ENCODE results near the gene NTM. TPM values are rescaled to one million over a fixed set of nuclear protein-coding genes. Genes with fewer than 3 reads are reported as not detected.

NTM gene
- total RNA-seq, 1 experiment from 2014 or later, result 8.6 TPM

GRCh38 chr11:131838016-131838415 lies 467.6 kb downstream of the NTM start:
- intact Hi-C loops (cut with micrococcal nuclease; ENCODE audit: unreplicated experiment), result no loop called here
- no peaks in the 10 kb centered on the region for H3K4me1 ChIP-seq (ENCODE audit: insufficient read depth, low read length, poor library complexity, severe bottlenecking)
- no peak overlapping the region for H3K4me3 ChIP-seq (ENCODE audit: low read depth, low read length, poor library complexity, severe bottlenecking)
- ChIA-PET POLR2A (ENCODE audit: low non-redundant PET) (no interaction called here), CTCF (no interaction called here)
- H3K27me3 ChIP-seq (replicated peaks; ENCODE audit: insufficient read depth, low read depth, low read length, poor library complexity), result peaks cover 29% of the 10 kb centered on the region
- no TSS peak for BruUV-seq (replicated peaks)
- DNase-seq (ENCODE audit: low spot score), result no peak
- peaks cover under 1% of the 10 kb centered on the region for H3K9me3 ChIP-seq (ENCODE audit: low read depth, low read length, poor library complexity, severe bottlenecking)
- TF ChIP-seq EZH2 (IDR thresholded peaks at IDR 0.05; ENCODE audit: borderline replicate concordance, low read depth, low read length, poor library complexity, severe bottlenecking) (no peak), CTCF (conservative IDR thresholded peaks at IDR 0.05; ENCODE audit: low read depth, low read length) (no peak)
- no peaks in the 10 kb centered on the region for H3K36me3 ChIP-seq (ENCODE audit: insufficient read depth, low read length, poor library complexity, severe bottlenecking)
- no peak overlapping the region for H3K27ac ChIP-seq (ENCODE audit: low read depth, low read length, poor library complexity, severe bottlenecking)

- H3K4me1 ChIP-seq (ENCODE audit: insufficient read depth, low read length, poor library complexity, severe bottlenecking), result no peaks in the 10 kb centered on the region
- no TSS peak for BruUV-seq (replicated peaks)
- peaks cover 5% of the 10 kb centered on the region for H3K9me3 ChIP-seq (ENCODE audit: low read depth, low read length, poor library complexity, severe bottlenecking)
- ChIA-PET POLR2A (ENCODE audit: low non-redundant PET) (no interaction called here), CTCF (no interaction called here)
- intact Hi-C loops (cut with micrococcal nuclease; ENCODE audit: unreplicated experiment), result no loop called here
- peaks cover 36% of the 10 kb centered on the region for H3K27me3 ChIP-seq (replicated peaks; ENCODE audit: insufficient read depth, low read depth, low read length, poor library complexity)
- TF ChIP-seq EZH2 (IDR thresholded peaks at IDR 0.05; ENCODE audit: borderline replicate concordance, low read depth, low read length, poor library complexity, severe bottlenecking) (no peak), CTCF (conservative IDR thresholded peaks at IDR 0.05; ENCODE audit: low read depth, low read length) (no peak)
- no peaks in the 10 kb centered on the region for H3K36me3 ChIP-seq (ENCODE audit: insufficient read depth, low read length, poor library complexity, severe bottlenecking)
- no peak overlapping the region for H3K4me3 ChIP-seq (ENCODE audit: low read depth, low read length, poor library complexity, severe bottlenecking)
- DNase-seq (ENCODE audit: low spot score), result no peak
- H3K27ac ChIP-seq (ENCODE audit: low read depth, low read length, poor library complexity, severe bottlenecking), result no peak overlapping the region
These were observed 468.9 kb downstream of the NTM start for GRCh38 chr11:131839326-131839725.

GRCh38 chr11:131840545-131840944 lies 470.1 kb downstream of the NTM start:
- no TSS peak for BruUV-seq (replicated peaks)
- ChIA-PET CTCF (no interaction called here), POLR2A (ENCODE audit: low non-redundant PET) (no interaction called here)
- TF ChIP-seq CTCF (conservative IDR thresholded peaks at IDR 0.05; ENCODE audit: low read depth, low read length) (no peak), EZH2 (IDR thresholded peaks at IDR 0.05; ENCODE audit: borderline replicate concordance, low read depth, low read length, poor library complexity, severe bottlenecking) (no peak)
- Histone ChIP-seq H3K27me3 (replicated peaks; ENCODE audit: insufficient read depth, low read depth, low read length, poor library complexity) (peaks cover 45% of the 10 kb centered on the region), H3K4me1 (ENCODE audit: insufficient read depth, low read length, poor library complexity, severe bottlenecking) (no peaks in the 10 kb centered on the region), H3K4me3 (ENCODE audit: low read depth, low read length, poor library complexity, severe bottlenecking) (no peak overlapping the region), H3K9me3 (ENCODE audit: low read depth, low read length, poor library complexity, severe bottlenecking) (peaks cover 5% of the 10 kb centered on the region), H3K36me3 (ENCODE audit: insufficient read depth, low read length, poor library complexity, severe bottlenecking) (no peaks in the 10 kb centered on the region), H3K27ac (ENCODE audit: low read depth, low read length, poor library complexity, severe bottlenecking) (no peak overlapping the region)
- no peak for DNase-seq (ENCODE audit: low spot score)
- intact Hi-C loops (cut with micrococcal nuclease; ENCODE audit: unreplicated experiment), result no loop called here
